ENCODE measurements around the gene GAK. TPM values are rescaled to one million over a fixed set of nuclear protein-coding genes. Genes with fewer than 3 reads are reported as not detected.

The GAK gene
- total RNA-seq, 1 donor from 2014 or later, result 146 TPM

DNA sequence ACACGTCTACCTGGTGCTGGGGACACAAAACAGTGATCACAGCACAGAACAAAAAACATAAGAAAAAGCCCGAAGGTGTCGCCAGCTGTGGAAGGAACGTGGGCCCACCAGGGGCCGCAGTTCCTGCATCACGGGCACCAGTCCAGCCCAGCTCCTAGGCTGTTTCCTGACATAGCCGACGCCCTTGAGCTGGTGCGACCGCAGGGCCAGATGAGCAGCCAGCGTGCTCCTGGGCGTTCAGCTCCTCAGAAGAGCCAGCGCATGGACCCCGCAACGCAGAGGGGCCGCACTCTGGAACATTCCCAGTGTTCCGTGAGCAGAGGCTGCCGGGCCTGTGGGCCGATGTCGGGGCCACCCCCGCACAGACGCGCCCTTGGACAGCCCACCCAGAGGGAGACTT lies 44.1 kb downstream of the GAK start:
- DNase-seq (ENCODE audit: low spot score), result no peak
- intact Hi-C loops (cut with micrococcal nuclease), result no loop called here
- no peak overlapping the region for H3K4me3 Mint-ChIP-seq
- H3K4me1 Mint-ChIP-seq (ENCODE audit: low read depth), result no peaks in the 10 kb centered on the region
- no peaks in the 10 kb centered on the region for H3K27me3 Mint-ChIP-seq (ENCODE audit: insufficient read depth)
- no peaks in the 10 kb centered on the region for H3K9me3 Mint-ChIP-seq
- peaks cover 20% of the 10 kb centered on the region for H3K36me3 Mint-ChIP-seq (ENCODE audit: low read depth)
- H3K27ac Mint-ChIP-seq, result no peak overlapping the region

DNA sequence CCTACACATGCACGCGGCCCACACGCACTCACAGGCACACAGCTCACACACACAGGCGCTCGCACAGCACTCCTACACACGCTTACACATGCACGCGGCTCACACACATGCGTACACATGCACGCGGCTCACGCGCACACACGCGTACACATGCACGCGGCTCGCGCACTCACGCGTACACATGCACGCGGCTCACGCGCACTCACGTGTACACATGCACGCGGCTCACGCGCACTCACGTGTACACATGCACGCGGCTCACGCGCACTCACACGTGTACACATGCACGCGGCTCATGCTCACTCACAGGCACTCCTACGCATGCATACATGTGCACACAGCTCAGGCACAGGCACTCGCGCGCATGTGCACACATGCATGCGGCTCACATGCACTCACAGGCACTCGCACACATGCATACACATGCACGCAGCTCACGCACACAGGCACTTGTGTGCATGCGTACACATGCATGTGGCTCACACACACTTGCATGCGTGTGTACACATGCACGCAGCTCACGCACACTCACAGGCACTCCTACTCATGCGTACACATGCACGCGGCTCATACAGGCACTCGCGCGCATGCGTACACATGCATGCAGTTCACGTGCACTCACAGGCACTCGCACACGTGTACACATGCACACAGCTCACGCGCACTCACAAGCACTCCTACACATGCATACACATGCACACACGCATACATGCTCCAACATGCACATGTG lies 44.9 kb downstream of the GAK start:
- intact Hi-C loops (cut with micrococcal nuclease), result no loop called here

DNA sequence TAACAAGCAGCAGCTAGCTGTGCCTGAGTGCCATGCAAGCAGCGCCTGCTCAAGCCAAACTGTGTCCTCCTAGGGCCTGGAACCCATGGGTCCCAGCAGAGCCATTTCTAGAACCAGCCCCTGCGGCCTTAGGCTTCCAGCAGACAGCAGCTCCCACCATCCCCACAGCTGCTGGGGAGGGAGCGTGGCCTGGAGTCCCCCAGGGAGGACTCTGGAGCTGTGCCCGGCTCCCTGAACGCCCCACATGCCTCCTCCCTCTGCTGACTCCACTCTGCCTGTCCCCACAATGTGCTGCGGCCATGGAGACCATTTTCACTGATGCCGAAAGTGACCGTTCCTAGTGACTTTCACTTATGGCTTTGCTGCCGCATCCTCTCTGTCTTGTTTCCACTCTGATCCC lies 45.9 kb downstream of the GAK start:
- no peak for DNase-seq (ENCODE audit: low spot score)
- H3K27me3 Mint-ChIP-seq (ENCODE audit: insufficient read depth), result no peaks in the 10 kb centered on the region
- H3K4me1 Mint-ChIP-seq (ENCODE audit: low read depth), result no peaks in the 10 kb centered on the region
- H3K27ac Mint-ChIP-seq, result no peak overlapping the region
- no peaks in the 10 kb centered on the region for H3K9me3 Mint-ChIP-seq
- H3K36me3 Mint-ChIP-seq (ENCODE audit: low read depth), result peaks cover 17% of the 10 kb centered on the region
- intact Hi-C loops (cut with micrococcal nuclease), result no loop called here
- H3K4me3 Mint-ChIP-seq, result no peak overlapping the region

More for the DNA sequence above, 44.9 kb downstream of the GAK start:
- H3K4me3 Mint-ChIP-seq, result no peak overlapping the region
- no peaks in the 10 kb centered on the region for H3K27me3 Mint-ChIP-seq (ENCODE audit: insufficient read depth)
- H3K4me1 Mint-ChIP-seq (ENCODE audit: low read depth), result no peaks in the 10 kb centered on the region
- H3K27ac Mint-ChIP-seq, result no peak overlapping the region
- no peak for DNase-seq (ENCODE audit: low spot score)
- no peaks in the 10 kb centered on the region for H3K9me3 Mint-ChIP-seq
- peaks cover 20% of the 10 kb centered on the region for H3K36me3 Mint-ChIP-seq (ENCODE audit: low read depth)

DNA sequence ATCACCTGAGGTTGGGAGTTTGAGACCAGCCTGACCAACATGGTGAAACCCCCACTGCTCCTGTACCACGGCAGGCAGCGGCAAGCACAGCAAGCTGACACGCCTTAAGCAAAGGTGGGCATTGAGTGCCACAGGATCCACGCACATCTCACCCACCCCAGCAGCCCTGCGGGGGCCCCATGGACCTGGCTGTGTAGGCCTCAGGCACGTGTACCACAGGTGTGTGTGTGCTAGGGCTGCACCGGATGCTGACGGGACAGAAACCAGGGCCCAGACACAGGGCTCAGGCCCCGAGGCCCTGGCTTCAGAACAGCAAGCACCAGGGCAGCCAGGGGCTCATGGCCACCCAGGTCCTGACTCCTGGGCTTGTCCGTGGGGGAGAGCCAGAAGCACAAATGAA lies 46.8 kb downstream of the GAK start:
- no peak for DNase-seq (ENCODE audit: low spot score)
- H3K27ac Mint-ChIP-seq, result no peak overlapping the region
- no peaks in the 10 kb centered on the region for H3K27me3 Mint-ChIP-seq (ENCODE audit: insufficient read depth)
- peaks cover 20% of the 10 kb centered on the region for H3K36me3 Mint-ChIP-seq (ENCODE audit: low read depth)
- H3K4me1 Mint-ChIP-seq (ENCODE audit: low read depth), result peaks cover 3% of the 10 kb centered on the region
- H3K4me3 Mint-ChIP-seq, result no peak overlapping the region
- intact Hi-C loops (cut with micrococcal nuclease), result no loop called here
- no peaks in the 10 kb centered on the region for H3K9me3 Mint-ChIP-seq

DNA sequence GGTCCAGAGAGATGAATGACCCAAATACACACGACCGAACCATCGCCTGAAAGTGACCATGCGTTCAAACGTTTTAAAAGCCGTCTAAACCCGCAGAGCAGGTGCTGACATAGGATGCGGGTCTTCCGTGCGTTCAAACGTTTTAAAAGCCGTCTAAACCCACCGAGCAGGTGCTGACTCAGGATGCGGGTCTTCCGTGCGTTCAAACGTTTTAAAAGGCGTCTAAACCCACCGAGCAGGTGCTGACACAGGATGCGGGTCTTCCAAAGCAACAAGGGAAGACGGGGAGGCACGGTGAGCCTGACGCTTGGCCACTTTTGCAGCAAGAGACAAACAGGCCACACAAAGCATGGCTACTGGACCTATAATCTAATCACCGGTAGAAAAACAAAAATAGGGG lies 47.2 kb downstream of the GAK start:
- H3K9me3 Mint-ChIP-seq, result no peaks in the 10 kb centered on the region
- H3K36me3 Mint-ChIP-seq (ENCODE audit: low read depth), result peaks cover 21% of the 10 kb centered on the region
- DNase-seq (ENCODE audit: low spot score), result no peak
- H3K4me1 Mint-ChIP-seq (ENCODE audit: low read depth), result peaks cover 8% of the 10 kb centered on the region
- no peaks in the 10 kb centered on the region for H3K27me3 Mint-ChIP-seq (ENCODE audit: insufficient read depth)
- intact Hi-C loops (cut with micrococcal nuclease), result no loop called here
- no peak overlapping the region for H3K4me3 Mint-ChIP-seq
- no peak overlapping the region for H3K27ac Mint-ChIP-seq

DNA sequence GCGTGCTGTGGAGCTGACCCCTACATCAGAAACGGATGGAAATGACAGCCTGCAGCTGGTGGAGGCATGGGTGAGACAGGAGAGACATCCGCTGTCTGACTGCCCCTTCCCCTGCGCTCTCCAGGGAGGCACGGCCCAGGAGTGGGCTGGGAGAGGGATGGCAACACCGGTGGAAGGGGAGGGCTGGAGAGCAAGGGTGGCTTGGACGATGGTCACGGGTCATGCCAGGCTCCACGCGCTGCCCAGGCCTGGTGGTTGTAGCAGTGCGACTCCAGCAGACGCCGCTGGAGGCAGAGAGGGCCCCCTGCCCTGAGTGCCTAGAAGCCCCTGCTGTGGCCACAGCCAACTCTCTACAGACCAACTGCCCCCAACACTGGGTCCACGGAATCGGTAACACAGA lies 47.9 kb downstream of the GAK start:
- Mint-ChIP-seq H3K4me3 (no peak overlapping the region), H3K27ac (no peak overlapping the region), H3K27me3 (ENCODE audit: insufficient read depth) (no peaks in the 10 kb centered on the region), H3K4me1 (ENCODE audit: low read depth) (peaks cover 14% of the 10 kb centered on the region), H3K36me3 (ENCODE audit: low read depth) (peaks cover 25% of the 10 kb centered on the region), H3K9me3 (no peaks in the 10 kb centered on the region)
- no peak for DNase-seq (ENCODE audit: low spot score)
- intact Hi-C loops (cut with micrococcal nuclease), result no loop called here

DNA sequence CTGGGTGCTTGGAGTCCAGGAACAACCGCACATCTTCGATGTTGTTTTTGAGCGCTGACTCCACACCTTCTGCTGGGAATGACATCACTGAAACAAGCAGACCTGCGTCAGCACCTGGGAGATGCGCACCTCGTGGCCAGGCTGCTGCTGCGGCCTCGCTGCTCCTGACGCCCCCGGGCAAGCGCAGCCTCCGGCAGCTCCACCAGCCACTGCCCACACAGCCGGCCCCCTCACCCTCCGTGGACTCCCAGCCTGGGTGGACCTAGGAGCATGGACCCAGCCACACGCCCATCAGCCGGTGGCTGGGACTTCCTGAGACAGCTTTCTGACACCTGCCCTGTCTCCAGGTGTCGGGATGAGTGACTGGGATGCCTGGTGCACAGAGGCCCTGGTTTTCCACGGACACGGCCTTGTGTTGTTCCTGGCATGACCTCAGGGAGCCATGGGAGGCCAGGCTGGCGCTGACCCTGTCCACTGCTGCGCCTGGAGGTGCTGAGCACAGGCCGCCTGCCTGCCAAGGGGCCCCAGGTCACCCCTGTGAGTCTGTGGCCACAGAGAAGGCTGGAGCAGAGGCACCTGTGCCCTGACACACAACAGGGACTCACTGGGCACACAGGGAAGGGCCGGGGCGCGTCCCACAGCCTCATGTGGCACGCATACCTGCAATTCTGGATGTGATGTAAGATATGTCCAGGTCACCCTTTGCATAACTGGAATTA lies 48.6 kb downstream of the GAK start:
- no peaks in the 10 kb centered on the region for H3K9me3 Mint-ChIP-seq
- peaks cover 32% of the 10 kb centered on the region for H3K36me3 Mint-ChIP-seq (ENCODE audit: low read depth)
- H3K27me3 Mint-ChIP-seq (ENCODE audit: insufficient read depth), result no peaks in the 10 kb centered on the region
- H3K4me3 Mint-ChIP-seq, result no peak overlapping the region
- DNase-seq (ENCODE audit: low spot score), result no peak
- no peak overlapping the region for H3K27ac Mint-ChIP-seq
- peaks cover 22% of the 10 kb centered on the region for H3K4me1 Mint-ChIP-seq (ENCODE audit: low read depth)
- intact Hi-C loops (cut with micrococcal nuclease), result no loop called here

DNA sequence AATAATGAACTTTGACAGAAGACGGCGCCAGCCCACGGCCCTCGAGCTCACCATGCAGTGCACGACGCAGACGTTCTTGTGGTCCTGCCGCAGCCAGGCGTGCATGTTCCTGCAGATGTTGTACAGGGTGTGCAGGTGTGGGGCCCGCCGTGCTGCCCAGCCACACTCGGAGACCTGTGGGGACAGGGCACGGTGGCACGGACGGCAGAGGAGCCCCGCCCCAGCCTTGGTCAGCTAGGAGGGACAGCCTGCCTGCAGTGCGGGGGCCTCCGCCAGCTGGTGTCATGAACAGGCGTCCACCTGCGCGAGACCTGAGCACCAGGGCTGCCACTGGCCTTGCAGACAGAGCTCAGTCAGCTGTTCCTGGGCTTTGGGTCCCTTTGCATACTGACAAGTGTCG lies 49.5 kb downstream of the GAK start:
- Mint-ChIP-seq H3K27ac (no peak overlapping the region), H3K9me3 (no peaks in the 10 kb centered on the region), H3K4me3 (no peak overlapping the region), H3K36me3 (ENCODE audit: low read depth) (peaks cover 31% of the 10 kb centered on the region), H3K27me3 (ENCODE audit: insufficient read depth) (no peaks in the 10 kb centered on the region), H3K4me1 (ENCODE audit: low read depth) (peaks cover 29% of the 10 kb centered on the region)
- intact Hi-C loops (cut with micrococcal nuclease), result no loop called here
- DNase-seq (ENCODE audit: low spot score), result no peak

DNA sequence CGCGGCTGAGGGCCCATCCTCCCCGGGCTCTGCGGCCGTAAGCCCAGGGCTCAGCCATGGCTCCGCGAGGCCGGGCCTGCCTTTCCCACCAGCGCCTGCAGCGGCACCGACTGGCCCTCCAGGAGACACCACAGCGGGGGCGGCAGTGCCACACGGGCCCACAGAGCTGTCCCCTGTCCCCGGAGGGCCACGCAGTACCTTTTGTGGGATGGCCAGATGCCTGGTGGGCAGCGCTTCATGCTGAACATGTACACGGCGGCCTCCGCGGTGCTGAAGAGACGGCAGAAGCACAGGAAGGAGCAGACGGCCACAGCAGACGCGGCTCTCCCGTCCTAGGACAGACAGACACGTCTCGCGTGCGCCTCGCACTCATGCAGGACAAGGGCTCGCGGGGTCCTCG lies 50.4 kb downstream of the GAK start:
- H3K27ac Mint-ChIP-seq, result no peak overlapping the region
- H3K4me1 Mint-ChIP-seq (ENCODE audit: low read depth), result peaks cover 34% of the 10 kb centered on the region
- H3K27me3 Mint-ChIP-seq (ENCODE audit: insufficient read depth), result no peaks in the 10 kb centered on the region
- DNase-seq (ENCODE audit: low spot score), result no peak
- H3K4me3 Mint-ChIP-seq, result no peak overlapping the region
- H3K9me3 Mint-ChIP-seq, result no peaks in the 10 kb centered on the region
- intact Hi-C loops (cut with micrococcal nuclease), result no loop called here
- H3K36me3 Mint-ChIP-seq (ENCODE audit: low read depth), result peaks cover 32% of the 10 kb centered on the region

DNA sequence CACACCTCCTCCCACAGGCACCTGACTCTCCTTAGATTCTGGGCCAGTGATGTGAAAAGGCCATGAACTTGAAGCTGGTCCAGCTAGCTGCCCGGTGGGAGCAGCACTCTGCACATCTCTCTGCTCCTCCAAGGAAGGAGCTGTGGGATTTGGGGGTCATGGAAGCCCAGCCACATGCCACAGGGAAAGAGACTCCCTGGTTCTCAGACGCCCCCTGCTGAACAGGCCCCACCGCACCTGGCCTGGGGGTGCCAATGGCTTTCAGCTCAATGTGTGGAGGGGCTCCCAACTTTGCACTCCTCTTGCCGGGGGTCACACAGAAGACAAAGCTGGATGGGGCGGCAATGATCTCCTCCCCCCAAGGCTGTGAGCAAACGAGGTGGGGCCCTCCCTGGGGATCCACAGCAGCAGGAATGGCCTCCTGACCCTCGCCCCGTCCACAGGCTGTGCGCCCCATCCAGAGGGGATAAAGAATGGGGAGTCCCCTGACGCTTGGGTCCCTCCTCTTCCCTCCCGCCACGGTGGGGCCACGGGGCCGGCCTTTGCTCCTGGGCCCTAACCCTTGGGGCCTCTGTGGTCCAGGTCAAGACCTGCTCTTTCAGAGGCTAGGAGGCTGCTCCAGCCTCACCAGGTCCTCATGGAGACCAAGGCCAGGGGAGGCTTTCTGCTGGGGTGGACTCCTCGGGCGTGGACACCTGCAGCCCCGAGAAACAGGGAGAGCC lies 51.3 kb downstream of the GAK start:
- Mint-ChIP-seq H3K9me3 (no peaks in the 10 kb centered on the region), H3K36me3 (ENCODE audit: low read depth) (peaks cover 37% of the 10 kb centered on the region), H3K27ac (peak overlapping the region; percentile 99), H3K27me3 (ENCODE audit: insufficient read depth) (no peaks in the 10 kb centered on the region), H3K4me3 (peak overlapping the region; percentile 26), H3K4me1 (ENCODE audit: low read depth) (peaks cover 34% of the 10 kb centered on the region)
- DNase-seq (ENCODE audit: low spot score), result no peak
- intact Hi-C loops (cut with micrococcal nuclease), result no loop called here

DNA sequence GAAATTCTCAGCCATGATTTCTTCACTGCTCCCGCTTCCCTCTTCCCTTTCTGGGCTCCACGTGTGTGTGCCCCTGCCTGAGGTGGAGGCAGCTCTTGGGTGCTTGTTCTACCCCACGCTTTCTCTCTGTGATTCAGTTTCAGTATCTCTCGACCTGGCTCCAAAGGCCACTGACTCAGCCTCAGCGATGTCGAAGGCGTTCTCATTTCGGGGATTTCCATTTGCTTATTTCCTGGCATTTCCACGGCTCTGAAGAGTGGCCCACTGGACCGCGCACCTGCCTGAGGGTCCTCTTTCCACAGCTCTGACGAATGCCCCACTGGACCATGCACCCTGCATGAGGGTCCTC lies 52.4 kb downstream of the GAK start:
- intact Hi-C loops (cut with micrococcal nuclease), result loop anchor here (1.0 to 5.0 kb wide), 9 partner anchors 45 to 833 kb away; partner anchors contain the start of genes CPLX1, DGKQ and SLBP
- DNase-seq (ENCODE audit: low spot score), result peak; percentile 68
- H3K4me3 Mint-ChIP-seq, result peak overlapping the region; percentile 81
- H3K27me3 Mint-ChIP-seq (ENCODE audit: insufficient read depth), result no peaks in the 10 kb centered on the region
- H3K9me3 Mint-ChIP-seq, result no peaks in the 10 kb centered on the region
- H3K36me3 Mint-ChIP-seq (ENCODE audit: low read depth), result peaks cover 45% of the 10 kb centered on the region
- peak overlapping the region; percentile 99 for H3K27ac Mint-ChIP-seq
- H3K4me1 Mint-ChIP-seq (ENCODE audit: low read depth), result peaks cover 39% of the 10 kb centered on the region

DNA sequence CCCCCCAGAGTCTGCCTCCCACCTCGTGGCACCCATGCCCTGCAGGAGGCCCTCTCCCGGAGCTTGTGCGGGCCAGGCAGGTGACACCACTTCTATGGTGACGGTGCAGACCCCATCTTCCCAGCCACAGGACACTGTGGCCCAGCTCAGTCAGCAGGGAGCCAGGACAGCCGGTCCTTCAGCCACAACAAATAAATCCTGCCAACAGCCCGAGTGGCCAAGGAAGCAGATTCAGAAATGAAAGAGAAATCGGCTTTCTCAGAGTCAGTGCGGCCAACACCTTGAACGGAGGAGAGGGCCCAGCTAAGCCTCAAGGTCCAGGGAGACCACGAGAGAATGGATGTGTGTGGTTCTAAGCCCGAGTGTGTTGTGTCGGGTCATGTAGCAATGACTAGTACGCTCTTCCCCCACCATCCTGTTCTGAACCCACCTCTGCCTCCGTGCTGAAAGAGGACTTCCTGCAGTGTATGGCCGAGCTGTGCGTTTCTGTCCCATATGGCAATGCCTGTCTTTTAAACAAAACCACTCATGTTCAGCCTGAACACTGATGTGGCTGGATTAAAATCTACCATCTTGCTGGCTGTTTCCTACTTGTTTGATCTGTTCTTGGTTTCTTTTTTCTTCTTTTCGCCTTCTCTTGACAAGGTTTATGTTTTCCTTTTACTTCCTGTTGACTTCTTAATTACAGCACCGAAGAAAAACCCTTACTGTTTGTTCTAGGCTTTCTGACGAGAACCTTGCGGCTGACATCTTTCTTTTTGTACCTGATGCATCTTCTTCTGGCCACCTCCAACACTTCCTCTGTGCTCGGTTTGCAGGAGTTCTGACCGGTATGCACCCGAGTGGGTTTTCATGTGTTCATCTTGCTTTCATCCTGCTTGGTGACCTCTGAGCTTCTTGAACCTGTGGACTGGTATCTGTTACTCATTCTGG lies 53.1 kb downstream of the GAK start:
- H3K4me1 Mint-ChIP-seq (ENCODE audit: low read depth), result peaks cover 41% of the 10 kb centered on the region
- intact Hi-C loops (cut with micrococcal nuclease), result loop anchor here (1.0 to 5.0 kb wide), 9 partner anchors 45 to 833 kb away; partner anchors contain the start of genes CPLX1, DGKQ and SLBP
- DNase-seq (ENCODE audit: low spot score), result peak; percentile 36
- peak overlapping the region; percentile 81 for H3K4me3 Mint-ChIP-seq
- H3K9me3 Mint-ChIP-seq, result no peaks in the 10 kb centered on the region
- no peaks in the 10 kb centered on the region for H3K27me3 Mint-ChIP-seq (ENCODE audit: insufficient read depth)
- H3K27ac Mint-ChIP-seq, result peak overlapping the region; percentile 99
- H3K36me3 Mint-ChIP-seq (ENCODE audit: low read depth), result peaks cover 47% of the 10 kb centered on the region
